ENCODE data around the gene CEACAM19.

DNA sequence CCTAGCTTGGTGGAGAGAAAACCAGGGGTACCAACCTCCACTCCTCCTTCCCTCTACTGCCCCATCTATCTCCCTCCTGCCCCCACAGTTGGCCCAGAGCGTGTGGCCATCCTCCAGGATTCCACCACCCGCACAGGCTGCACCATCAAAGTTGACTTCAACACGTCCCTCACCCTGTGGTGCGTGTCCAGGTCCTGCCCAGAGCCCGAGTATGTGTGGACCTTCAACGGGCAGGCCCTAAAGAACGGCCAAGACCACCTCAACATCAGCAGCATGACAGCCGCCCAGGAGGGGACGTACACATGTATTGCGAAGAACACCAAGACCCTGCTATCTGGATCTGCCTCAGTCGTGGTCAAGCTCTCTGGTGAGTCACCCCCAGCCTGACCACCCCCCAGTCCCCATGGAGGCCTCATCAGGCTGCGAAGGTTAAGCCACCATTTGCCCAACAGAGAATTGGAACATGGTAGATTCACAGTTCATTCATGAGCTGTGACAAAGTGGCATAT is 34.3 kb downstream of the CEACAM19 start:
- TF ChIP-seq EP300 (IDR thresholded peaks at IDR 0.05): no peak
- no peak for TF ChIP-seq POLR2AphosphoS5 (IDR thresholded peaks at IDR 0.05)
- TF ChIP-seq, protein P1, sequence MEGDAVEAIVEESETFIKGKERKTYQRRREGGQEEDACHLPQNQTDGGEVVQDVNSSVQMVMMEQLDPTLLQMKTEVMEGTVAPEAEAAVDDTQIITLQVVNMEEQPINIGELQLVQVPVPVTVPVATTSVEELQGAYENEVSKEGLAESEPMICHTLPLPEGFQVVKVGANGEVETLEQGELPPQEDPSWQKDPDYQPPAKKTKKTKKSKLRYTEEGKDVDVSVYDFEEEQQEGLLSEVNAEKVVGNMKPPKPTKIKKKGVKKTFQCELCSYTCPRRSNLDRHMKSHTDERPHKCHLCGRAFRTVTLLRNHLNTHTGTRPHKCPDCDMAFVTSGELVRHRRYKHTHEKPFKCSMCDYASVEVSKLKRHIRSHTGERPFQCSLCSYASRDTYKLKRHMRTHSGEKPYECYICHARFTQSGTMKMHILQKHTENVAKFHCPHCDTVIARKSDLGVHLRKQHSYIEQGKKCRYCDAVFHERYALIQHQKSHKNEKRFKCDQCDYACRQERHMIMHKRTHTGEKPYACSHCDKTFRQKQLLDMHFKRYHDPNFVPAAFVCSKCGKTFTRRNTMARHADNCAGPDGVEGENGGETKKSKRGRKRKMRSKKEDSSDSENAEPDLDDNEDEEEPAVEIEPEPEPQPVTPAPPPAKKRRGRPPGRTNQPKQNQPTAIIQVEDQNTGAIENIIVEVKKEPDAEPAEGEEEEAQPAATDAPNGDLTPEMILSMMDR (IDR thresholded peaks at IDR 0.05): no peak
